Mesothelial cell of epicardium (in vitro differentiated cells): ENCODE measurements around the gene SLC1A5. TPM values are rescaled to one million over a fixed set of nuclear protein-coding genes. Genes with fewer than 3 reads are reported as not detected.
"Not testable (repeated sequence)": the region's sequence is repeated elsewhere in the genome, so short reads cannot be mapped to it uniquely, and the experiment has no call there.

Experiments
- DNase-seq, 2 experiments: peaks; one replicate each; pipeline ENCODE4 v3.0.0; 2021; ENCODE audit warnings: low spot score in 2 of 2; ENCODE audit not compliant: unreplicated experiment in 2 of 2
- H3K27ac Mint-ChIP-seq: 2 replicates; pipeline ENCODE4 v1.8.0; 2021; ENCODE audit warnings: mixed read lengths
- H3K27me3 Mint-ChIP-seq: 2 replicates; pipeline ENCODE4 v1.8.0; 2021; ENCODE audit warnings: low read depth, mixed read lengths
- H3K36me3 Mint-ChIP-seq: 2 replicates; pipeline ENCODE4 v1.8.0; 2021; ENCODE audit warnings: mixed read lengths
- H3K4me1 Mint-ChIP-seq: 2 replicates; pipeline ENCODE4 v1.8.0; 2021; ENCODE audit warnings: mixed read lengths
- H3K4me3 Mint-ChIP-seq: 2 replicates; pipeline ENCODE4 v1.8.0; 2021; ENCODE audit warnings: mild to moderate bottlenecking, moderate library complexity, mixed read lengths
- H3K9me3 Mint-ChIP-seq: 2 replicates; pipeline ENCODE4 v1.8.0; 2021; ENCODE audit warnings: mixed read lengths
- CTCF ChIP-seq: fragments of 200-600 bp; sonication (generic); IDR thresholded peaks from one replicate; pipeline ENCODE4 v1.5.0; 2021; ENCODE audit warnings: antibody characterized with exemption; ENCODE audit not compliant: unreplicated experiment
- total RNA-seq: library from RNA; stranded (reverse); gene quantifications from 3 replicates; pipeline ENCODE4 v1.2.1, GENCODE V29; 2021

SLC1A5 gene
- total RNA-seq, 1 donor from 2014 or later = 45.3 TPM

DNA sequence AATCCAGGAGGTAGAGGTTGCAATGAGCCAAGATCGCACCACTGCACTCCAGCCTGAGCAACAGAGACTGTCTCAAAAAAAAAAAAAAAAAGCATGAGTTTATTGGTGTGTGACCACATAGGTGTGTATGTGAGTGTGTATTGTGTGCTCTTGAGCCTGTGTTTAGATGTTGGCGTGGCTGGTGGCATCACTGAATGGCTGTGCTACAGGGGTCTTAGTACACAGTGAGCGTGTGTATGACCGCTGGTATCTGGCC is 2.5 kb downstream of the SLC1A5 start:
- TF ChIP-seq CTCF = no peak
- H3K36me3 Mint-ChIP-seq = peaks cover 10% of the 10 kb centered on the region
- peak overlapping the region; percentile 87 for H3K4me3 Mint-ChIP-seq

GRCh38 chr19:46785054-46785979 is 3.1 kb downstream of the SLC1A5 start:
- Mint-ChIP-seq H3K4me1 (peaks cover 46% of the 10 kb centered on the region), H3K27ac (peak overlapping the region; percentile 95), H3K4me3 (peak overlapping the region; percentile 87), H3K9me3 (no peaks in the 10 kb centered on the region), H3K36me3 (peaks cover 10% of the 10 kb centered on the region), H3K27me3 (no peaks in the 10 kb centered on the region)
- no peak for TF ChIP-seq CTCF
- DNase-seq = no peak

More for the DNA sequence above, 2.5 kb downstream of the SLC1A5 start:
- no peak for DNase-seq
- H3K9me3 Mint-ChIP-seq = no peaks in the 10 kb centered on the region
- peak overlapping the region; percentile 95 for H3K27ac Mint-ChIP-seq
- no peaks in the 10 kb centered on the region for H3K27me3 Mint-ChIP-seq
- peaks cover 46% of the 10 kb centered on the region for H3K4me1 Mint-ChIP-seq

DNA sequence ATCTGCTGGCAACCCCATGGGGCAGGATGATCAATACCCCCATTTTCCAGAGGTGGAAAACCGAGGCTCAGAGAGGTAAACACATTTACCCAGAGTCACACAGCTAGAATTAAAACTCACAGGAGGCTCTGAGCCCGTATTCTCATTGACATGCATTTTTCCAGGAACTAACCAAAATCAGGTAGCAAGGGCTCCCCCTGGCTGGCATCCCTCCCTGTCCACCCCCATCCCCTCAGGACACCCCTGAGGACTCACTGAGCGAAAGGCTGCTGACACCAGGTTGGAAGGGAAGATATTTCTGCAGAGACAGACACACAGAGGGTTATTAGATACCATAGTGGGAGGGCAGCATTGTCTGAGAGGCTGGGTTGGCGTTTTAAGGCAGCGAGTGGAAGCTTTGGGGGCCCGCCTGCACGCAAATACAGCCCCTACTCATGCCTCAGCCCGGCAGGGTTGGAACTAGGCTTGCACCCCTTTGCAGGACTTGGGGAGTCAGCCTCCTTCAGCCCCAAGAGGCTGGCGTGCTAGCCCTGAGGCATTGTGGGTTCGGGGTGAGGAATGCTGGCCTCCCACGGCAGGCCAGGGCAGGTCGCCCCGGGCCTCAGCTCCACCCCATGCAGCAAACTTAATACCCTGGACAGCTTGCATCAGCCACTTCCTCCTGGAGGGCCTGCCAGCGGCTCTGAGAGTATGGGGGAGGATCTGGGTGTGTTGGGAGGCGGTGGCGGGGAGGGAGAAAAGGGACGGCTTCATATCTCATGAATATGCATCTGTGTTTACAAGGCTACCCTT is 3.9 kb downstream of the SLC1A5 start:
- Mint-ChIP-seq H3K27me3 (no peaks in the 10 kb centered on the region), H3K4me1 (peaks cover 46% of the 10 kb centered on the region), H3K36me3 (peaks cover 11% of the 10 kb centered on the region), H3K9me3 (no peaks in the 10 kb centered on the region), H3K4me3 (peak overlapping the region; percentile 87), H3K27ac (peak overlapping the region; percentile 91)
- DNase-seq = peak; percentile 39 to 55
- no peak for TF ChIP-seq CTCF

- Mint-ChIP-seq H3K4me1 (peaks cover 46% of the 10 kb centered on the region), H3K4me3 (peak overlapping the region; percentile 87), H3K27ac (peak overlapping the region; percentile 91), H3K9me3 (no peaks in the 10 kb centered on the region), H3K36me3 (peaks cover 15% of the 10 kb centered on the region), H3K27me3 (no peaks in the 10 kb centered on the region)
- no peak for TF ChIP-seq CTCF
- DNase-seq = no peak
Observed at GRCh38 chr19:46783670-46784069, 4.7 kb downstream of the SLC1A5 start.

- Mint-ChIP-seq H3K27ac (peak overlapping the region; percentile 71), H3K36me3 (peaks cover 20% of the 10 kb centered on the region), H3K9me3 (no peaks in the 10 kb centered on the region), H3K4me3 (no peak overlapping the region), H3K4me1 (peaks cover 46% of the 10 kb centered on the region), H3K27me3 (no peaks in the 10 kb centered on the region)
- TF ChIP-seq CTCF = no peak
- DNase-seq = no peak
Observed at GRCh38 chr19:46782355-46783019, 5.9 kb downstream of the SLC1A5 start.

DNA sequence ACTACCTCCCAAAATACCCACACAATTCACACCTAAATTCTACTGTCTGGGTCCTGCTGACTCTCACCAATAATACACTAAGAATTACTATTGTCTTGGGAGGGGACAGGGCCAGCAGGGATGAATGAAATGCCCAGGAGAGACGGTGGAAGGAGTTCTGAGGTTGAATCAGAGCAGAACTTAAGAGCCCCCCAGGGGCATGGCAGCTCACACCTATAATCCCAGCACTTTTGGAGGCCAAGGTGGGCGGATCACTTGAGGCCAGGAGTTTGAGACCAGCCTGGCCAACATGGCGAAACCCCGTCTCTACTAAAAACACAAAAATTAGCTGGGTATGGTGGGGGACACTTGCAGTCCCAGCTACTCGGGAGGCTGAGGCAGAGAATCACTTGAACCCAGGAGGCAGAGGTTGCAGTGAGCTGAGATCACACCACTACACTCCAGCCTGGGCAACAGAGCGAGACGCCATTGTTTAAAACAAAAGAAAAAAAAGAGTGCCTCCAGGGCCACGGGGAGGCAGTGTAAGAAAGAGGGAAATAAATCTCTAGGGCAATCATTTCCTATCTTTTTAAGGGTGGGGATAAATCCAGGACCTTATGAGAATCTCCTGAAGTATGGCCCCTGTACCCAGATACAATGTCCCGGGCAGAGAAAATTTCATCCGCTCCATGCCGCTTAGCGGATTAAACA is 10.3 kb downstream of the SLC1A5 start:
- H3K27ac Mint-ChIP-seq, H3K4me1 Mint-ChIP-seq, DNase-seq, H3K27me3 Mint-ChIP-seq, H3K9me3 Mint-ChIP-seq, H3K4me3 Mint-ChIP-seq: not testable (repeated sequence)
- H3K36me3 Mint-ChIP-seq = peaks cover 40% of the 10 kb centered on the region
